Keratinocyte (primary cell): ENCODE data around the gene DBF4B. TPM values are rescaled to one million over a fixed set of nuclear protein-coding genes. Genes with fewer than 3 reads are reported as not detected.
A peak's percentile ranks its signal among the peaks of the same experiment; 100 is the strongest.

Experiments
- DNase-seq: peaks from one replicate; pipeline ENCODE4 v3.0.0-alpha.2; 2011; ENCODE audit warnings: low read depth, missing footprints, low spot score
- FAIRE-seq: peaks from 2 replicates; lab custom pipeline; 2011; peaks lifted over from hg19 to GRCh38; lab: Jason Lieb, UNC
- H2AFZ ChIP-seq: 2 replicates; pipeline ENCODE4 v1.6.0; 2012; ENCODE audit warnings: low read length, control low read depth, inconsistent platforms; ENCODE audit not compliant: control insufficient read depth
- H3K27ac ChIP-seq: 2 replicates; pipeline ENCODE4 v1.5.1; 2011; ENCODE audit warnings: low read length; ENCODE audit not compliant: control insufficient read depth, insufficient read depth
- H3K27me3 ChIP-seq: 3 replicates; pipeline ENCODE4 v1.6.0; 2011; ENCODE audit warnings: low read length; ENCODE audit not compliant: control insufficient read depth, insufficient read depth; ENCODE audit errors: extremely low read depth
- H3K36me3 ChIP-seq, 2 experiments: 2 replicates in 1 of 2; 3 replicates in 1 of 2; pipeline ENCODE4 v1.5.1; 2011; ENCODE audit warnings: low read length in 2 of 2, mild to moderate bottlenecking in 1 of 2; ENCODE audit not compliant: control insufficient read depth in 2 of 2, insufficient read depth in 2 of 2; ENCODE audit errors: extremely low read depth in 1 of 2
- H3K4me1 ChIP-seq: 3 replicates; pipeline ENCODE4 v1.5.1; 2011; ENCODE audit warnings: low read length; ENCODE audit not compliant: control insufficient read depth, insufficient read depth; ENCODE audit errors: extremely low read depth
- H3K4me2 ChIP-seq: 3 replicates; pipeline ENCODE4 v1.6.0; 2011; ENCODE audit warnings: low read depth, low read length; ENCODE audit not compliant: control insufficient read depth, insufficient read depth; ENCODE audit errors: extremely low read depth
- H3K4me3 ChIP-seq, 3 experiments: fragments of 200-600 bp in 1 of 3; sonication (generic) in 1 of 3; 2 replicates in 2 of 3; 3 replicates in 1 of 3; pipeline ENCODE4 v1.5.1; 2011 to 2016; ENCODE audit warnings: low read length in 3 of 3, mild to moderate bottlenecking in 3 of 3, control low read depth in 2 of 3, inconsistent platforms in 1 of 3, low read depth in 1 of 3, mixed read lengths in 1 of 3, mixed run types in 1 of 3, moderate library complexity in 1 of 3; ENCODE audit not compliant: control insufficient read depth in 2 of 3, insufficient read depth in 2 of 3; ENCODE audit errors: extremely low read depth in 1 of 3
- H3K79me2 ChIP-seq: 2 replicates; pipeline ENCODE4 v1.6.0; 2012; ENCODE audit warnings: low read length; ENCODE audit not compliant: control insufficient read depth, insufficient read depth
- H3K9ac ChIP-seq: 3 replicates; pipeline ENCODE4 v1.6.0; 2011; ENCODE audit warnings: low read length; ENCODE audit not compliant: control insufficient read depth, insufficient read depth; ENCODE audit errors: extremely low read depth
- H3K9me1 ChIP-seq: 3 replicates; pipeline ENCODE4 v1.6.0; 2011; ENCODE audit warnings: low read length; ENCODE audit not compliant: control insufficient read depth, insufficient read depth; ENCODE audit errors: extremely low read depth
- H3K9me3 ChIP-seq: 2 replicates; pipeline ENCODE4 v1.5.1; 2012; ENCODE audit warnings: low read depth, low read length; ENCODE audit not compliant: control insufficient read depth
- H4K20me1 ChIP-seq: 3 replicates; pipeline ENCODE4 v1.6.0; 2011; ENCODE audit warnings: low read length; ENCODE audit not compliant: control insufficient read depth, insufficient read depth; ENCODE audit errors: extremely low read depth
- CTCF ChIP-seq, 3 experiments: IDR thresholded peaks in 1 of 3; conservative IDR thresholded peaks in 1 of 3; optimal IDR thresholded peaks in 1 of 3; 2 replicates in 2 of 3; 3 replicates in 1 of 3; pipeline versions ENCODE3 to v1.5.1; 2011; ENCODE audit warnings: low read length in 3 of 3, mild to moderate bottlenecking in 3 of 3, moderate library complexity in 2 of 3, control low read depth in 1 of 3, inconsistent platforms in 1 of 3; ENCODE audit not compliant: insufficient read depth in 2 of 3; ENCODE audit errors: extremely low read depth in 1 of 3
- EZH2 ChIP-seq: IDR thresholded peaks from one replicate; pipeline ENCODE4 v1.6.1; 2012; ENCODE audit warnings: inconsistent platforms, mild to moderate bottlenecking, low read length, moderate library complexity
- dilution Hi-C: fragments of 300-500 bp; cut with MboI; formaldehyde crosslinking; loops from one replicate; pipeline ENCODE4 v1.7.0; 2020; ENCODE audit warnings: low sequenced_read_pairs; ENCODE audit not compliant: extremely low pct_ligation_motif_present
- polyA plus RNA-seq, 5 experiments: library from polyadenylated mRNA; depleted of rRNA in 3 of 5; stranded (reverse) in 3 of 5; stranded (forward) in 1 of 5; unstranded in 1 of 5; fragments of >200 nt; gene quantifications; 1 replicate in 1 of 5; 2 replicates in 3 of 5; 3 replicates in 1 of 5; pipeline versions ENCODE4 v1.2.1 to v1.2.3, GENCODE V29; 2011 to 2012; ENCODE audit warnings: missing spikeins in 2 of 5, low read depth in 1 of 5, low replicate concordance in 1 of 5

Gene DBF4B
- polyA plus RNA-seq, 1 donor (not counting 4 experiments of a cell fraction or from before 2014, with no cell fraction given), result 4.0 TPM

GRCh38 chr17:44776628-44777393 lies 68.3 kb downstream of the DBF4B start:
- TF ChIP-seq EZH2 (no peak), CTCF (optimal IDR thresholded peaks at IDR 0.05 in 1 of 3, IDR thresholded peaks at IDR 0.05 in 1 of 3, conservative IDR thresholded peaks at IDR 0.05 in 1 of 3; ENCODE audit: extremely low read depth in 1 of 3, insufficient read depth in 2 of 3, low read length in 3 of 3) (no peak)
- Histone ChIP-seq H3K9me1 (no peaks in the 10 kb centered on the region), H3K9me3 (no peaks in the 10 kb centered on the region), H3K4me3 (no peak overlapping the region), H3K27me3 (peaks cover 18% of the 10 kb centered on the region), H3K9ac (no peak overlapping the region), H4K20me1 (no peaks in the 10 kb centered on the region), H2AFZ (no peak overlapping the region), H3K27ac (no peak overlapping the region), H3K79me2 (no peaks in the 10 kb centered on the region), H3K4me1 (peaks cover 18% of the 10 kb centered on the region), H3K4me2 (peak overlapping the region; percentile 89), H3K36me3 (no peaks in the 10 kb centered on the region)
- no peak for FAIRE-seq
- dilution Hi-C loops, result no loop called here
- DNase-seq, result no peak

- Histone ChIP-seq H3K4me3 (no peak overlapping the region), H3K36me3 (no peaks in the 10 kb centered on the region), H4K20me1 (no peaks in the 10 kb centered on the region), H3K9ac (no peak overlapping the region), H3K27ac (no peak overlapping the region), H3K4me2 (no peak overlapping the region), H3K27me3 (peaks cover 18% of the 10 kb centered on the region), H3K4me1 (peaks cover 18% of the 10 kb centered on the region), H3K9me1 (no peaks in the 10 kb centered on the region), H3K9me3 (no peaks in the 10 kb centered on the region), H3K79me2 (no peaks in the 10 kb centered on the region), H2AFZ (no peak overlapping the region)
- FAIRE-seq (no peak), DNase-seq (no peak)
- TF ChIP-seq CTCF (optimal IDR thresholded peaks at IDR 0.05 in 1 of 3, IDR thresholded peaks at IDR 0.05 in 1 of 3, conservative IDR thresholded peaks at IDR 0.05 in 1 of 3; ENCODE audit: extremely low read depth in 1 of 3, insufficient read depth in 2 of 3, low read length in 3 of 3) (no peak), EZH2 (no peak)
- dilution Hi-C loops, result no loop called here
Observed at GRCh38 chr17:44777394-44778348, 69.2 kb downstream of the DBF4B start.
